CD4-positive, alpha-beta memory T cell (primary cell): ENCODE data around the gene ASB9. TPM values are rescaled to one million over a fixed set of nuclear protein-coding genes. Genes with fewer than 3 reads are reported as not detected.

Experiments
- CTCF ChIA-PET: fragments of 350-600 bp; sonication (Branson Sonifier 250); formaldehyde crosslinking; loops from one replicate; lab custom pipeline; 2021; ENCODE audit warnings: inconsistent platforms; ENCODE audit not compliant: partially characterized antibody; lab: Charles Lee
- POLR2A ChIA-PET: fragments of 350-600 bp; sonication (Branson Sonifier 250); formaldehyde crosslinking; loops from one replicate; lab custom pipeline; 2021; ENCODE audit not compliant: partially characterized antibody; lab: Charles Lee
- DNase-seq, 5 donors: peaks; one replicate each; pipeline versions ENCODE4 v3.0.0 to v3.0.0-alpha.2; 2020 to 2022; ENCODE audit warnings: mixed read lengths in 1 of 5
- H3K27ac ChIP-seq: one replicate; pipeline ENCODE4 v1.7.0; 2013; ENCODE audit warnings: low read depth, low read length
- H3K27me3 ChIP-seq: 2 replicates; pipeline ENCODE4 v1.7.0; 2013; ENCODE audit warnings: mild to moderate bottlenecking, low read length, moderate library complexity; ENCODE audit not compliant: insufficient read depth
- H3K36me3 ChIP-seq: 2 replicates; pipeline ENCODE4 v1.7.0; 2013; ENCODE audit warnings: mild to moderate bottlenecking, low read length, moderate library complexity; ENCODE audit not compliant: insufficient read depth
- H3K4me1 ChIP-seq: 2 replicates; pipeline ENCODE4 v1.7.0; 2013; ENCODE audit warnings: mild to moderate bottlenecking, low read length, moderate library complexity; ENCODE audit not compliant: insufficient read depth
- H3K4me3 ChIP-seq, 2 donors: one replicate each; pipeline ENCODE4 v1.7.0; 2013; ENCODE audit warnings: low read length in 2 of 2, mild to moderate bottlenecking in 1 of 2
- H3K9me3 ChIP-seq, 2 donors: one replicate each; pipeline ENCODE4 v1.7.0; 2013; ENCODE audit warnings: low read length in 2 of 2, control low read depth in 1 of 2; ENCODE audit not compliant: control insufficient read depth in 1 of 2
- H3K27ac Mint-ChIP-seq, 7 donors: one replicate each; pipeline ENCODE4 v1.8.0; 2020 to 2021; ENCODE audit warnings: mixed read lengths in 7 of 7, mild to moderate bottlenecking in 6 of 7, inconsistent platforms in 3 of 7, moderate library complexity in 3 of 7
- H3K27me3 Mint-ChIP-seq, 2 donors: one replicate each; pipeline ENCODE4 v1.8.0; 2020 to 2021; ENCODE audit warnings: mixed read lengths in 2 of 2
- H3K36me3 Mint-ChIP-seq, 2 donors: one replicate each; pipeline ENCODE4 v1.8.0; 2020 to 2021; ENCODE audit warnings: mixed read lengths in 2 of 2, inconsistent platforms in 1 of 2, mild to moderate bottlenecking in 1 of 2
- H3K4me1 Mint-ChIP-seq, 4 donors: one replicate each; pipeline ENCODE4 v1.8.0; 2020 to 2021; ENCODE audit warnings: mixed read lengths in 4 of 4, mild to moderate bottlenecking in 1 of 4
- H3K4me3 Mint-ChIP-seq, 8 donors: one replicate each; pipeline ENCODE4 v1.8.0; 2020 to 2021; ENCODE audit warnings: mixed read lengths in 8 of 8, mild to moderate bottlenecking in 7 of 8, moderate library complexity in 6 of 8, inconsistent platforms in 3 of 8
- H3K9me3 Mint-ChIP-seq, 8 donors: one replicate each; pipeline ENCODE4 v1.8.0; 2020 to 2021; ENCODE audit warnings: mixed read lengths in 8 of 8, mild to moderate bottlenecking in 5 of 8, inconsistent platforms in 3 of 8, moderate library complexity in 1 of 8
- intact Hi-C: fragments of 100-400 bp; cut with micrococcal nuclease; formaldehyde crosslinking; loops from one replicate; pipeline ENCODE4 v1.15.1; 2023
- polyA plus RNA-seq, 2 donors: library from polyadenylated mRNA; unstranded; fragments of 300-500 nt; fragmentation: Illumina TruSeq; gene quantifications; one replicate each; pipeline ENCODE4 v1.2.3, GENCODE V29; 2021
- total RNA-seq, 2 experiments: library from RNA; stranded (reverse); gene quantifications; one replicate each; pipeline ENCODE4 v1.2.3, GENCODE V29; 2021

The ASB9 gene
- total and polyA plus RNA-seq, 4 experiments from 2014 or later, result 0.73 TPM; not detected in 3

DNA sequence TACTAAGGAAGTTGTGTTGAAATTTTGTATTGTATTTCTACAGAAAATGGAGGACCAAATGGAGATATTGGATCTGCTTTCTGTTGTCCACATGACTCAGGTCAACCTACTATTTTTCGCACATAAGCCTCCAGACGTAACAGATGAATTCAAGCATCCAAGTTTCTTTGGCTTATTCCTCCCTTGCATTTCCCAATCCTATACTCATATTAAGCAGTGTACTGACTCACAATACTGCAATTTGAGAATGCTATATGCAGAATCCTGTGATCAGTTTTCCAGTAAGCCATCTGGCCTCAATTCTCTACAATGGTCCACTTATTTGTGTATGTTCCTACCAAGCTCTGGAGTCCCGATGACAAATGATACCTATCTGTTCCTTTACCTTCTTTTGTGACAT lies 75.7 kb downstream of the ASB9 start:
- Mint-ChIP-seq H3K4me3 (no peak overlapping the region), H3K36me3 (no peaks in the 10 kb centered on the region), H3K27me3 (no peaks in the 10 kb centered on the region), H3K9me3 (no peaks in the 10 kb centered on the region), H3K27ac (no peak overlapping the region), H3K4me1 (no peaks in the 10 kb centered on the region)
- H3K4me3 ChIP-seq, result no peak overlapping the region
- DNase-seq, result no peak
- CTCF ChIA-PET, result no interaction called here
- intact Hi-C loops, result no loop called here
- H3K27ac ChIP-seq, result no peak overlapping the region
- POLR2A ChIA-PET, result no interaction called here
- no peaks in the 10 kb centered on the region for H3K36me3 ChIP-seq
- H3K27me3 ChIP-seq, result no peaks in the 10 kb centered on the region
- H3K9me3 ChIP-seq, result no peaks in the 10 kb centered on the region
- H3K4me1 ChIP-seq, result no peaks in the 10 kb centered on the region

Other genes with a start within 250 kb of the ASB9 start
- gene ASB11, start 45.6 kb upstream of the ASB9 start, total RNA-seq, result not detected
- not detected for gene ASB11, start 45.6 kb upstream of the ASB9 start, polyA plus RNA-seq
- 10 to 100 TPM; 27.8 to 32.3 TPM for gene PIGA, start 65.4 kb upstream of the ASB9 start, total RNA-seq
- gene PIGA, start 65.4 kb upstream of the ASB9 start, polyA plus RNA-seq, result 1 to 10 TPM; 6.4 to 8.2 TPM
- gene VEGFD, start 114.3 kb upstream of the ASB9 start, total RNA-seq, result under 1 TPM in 1 of 2 experiments, not detected in 1; 0.15 TPM
- gene VEGFD, start 114.3 kb upstream of the ASB9 start, polyA plus RNA-seq, result not detected
- under 1 TPM in 1 of 2 experiments, not detected in 1; 0.53 TPM for gene PIR, start 223.2 kb upstream of the ASB9 start, total RNA-seq
- not detected for gene PIR, start 223.2 kb upstream of the ASB9 start, polyA plus RNA-seq
- not detected for gene BMX, start 230.7 kb upstream of the ASB9 start, total RNA-seq
- not detected for gene BMX, start 230.7 kb upstream of the ASB9 start, polyA plus RNA-seq